Tibial nerve (tissue), 4 donors: ENCODE data around the gene CYLD.

ENCODE experiments used
- EP300 ChIP-seq, 2 donors: sonication (generic); formaldehyde crosslinking; IDR thresholded peaks; one replicate each; pipeline ENCODE4 v1.6.1; 2017; ENCODE audit warnings: antibody characterized with exemption in 2 of 2, mild to moderate bottlenecking in 1 of 2
- TF ChIP-seq, protein P1 (sequence below), 5 experiments: fragments of 200-600 bp in 3 of 5; fragments of 450-650 bp in 2 of 5; sonication (generic) in 3 of 5; IDR thresholded peaks; one replicate each; pipeline ENCODE4 v1.5.1; 2016 to 2019; ENCODE audit warnings: antibody characterized with exemption in 5 of 5, mild to moderate bottlenecking in 3 of 5, moderate library complexity in 2 of 5

GRCh38 chr16:50789757-50790156 lies 47.9 kb downstream of the CYLD start:
- TF ChIP-seq, protein P1, sequence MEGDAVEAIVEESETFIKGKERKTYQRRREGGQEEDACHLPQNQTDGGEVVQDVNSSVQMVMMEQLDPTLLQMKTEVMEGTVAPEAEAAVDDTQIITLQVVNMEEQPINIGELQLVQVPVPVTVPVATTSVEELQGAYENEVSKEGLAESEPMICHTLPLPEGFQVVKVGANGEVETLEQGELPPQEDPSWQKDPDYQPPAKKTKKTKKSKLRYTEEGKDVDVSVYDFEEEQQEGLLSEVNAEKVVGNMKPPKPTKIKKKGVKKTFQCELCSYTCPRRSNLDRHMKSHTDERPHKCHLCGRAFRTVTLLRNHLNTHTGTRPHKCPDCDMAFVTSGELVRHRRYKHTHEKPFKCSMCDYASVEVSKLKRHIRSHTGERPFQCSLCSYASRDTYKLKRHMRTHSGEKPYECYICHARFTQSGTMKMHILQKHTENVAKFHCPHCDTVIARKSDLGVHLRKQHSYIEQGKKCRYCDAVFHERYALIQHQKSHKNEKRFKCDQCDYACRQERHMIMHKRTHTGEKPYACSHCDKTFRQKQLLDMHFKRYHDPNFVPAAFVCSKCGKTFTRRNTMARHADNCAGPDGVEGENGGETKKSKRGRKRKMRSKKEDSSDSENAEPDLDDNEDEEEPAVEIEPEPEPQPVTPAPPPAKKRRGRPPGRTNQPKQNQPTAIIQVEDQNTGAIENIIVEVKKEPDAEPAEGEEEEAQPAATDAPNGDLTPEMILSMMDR (IDR thresholded peaks at IDR 0.05) = no peak
- TF ChIP-seq EP300 (IDR thresholded peaks at IDR 0.05) = no peak
